GM15510 (cell line): Measurements from ENCODE around the gene TNIP1.

Source experiments
- POLR2A ChIP-seq: IDR thresholded peaks from 3 replicates; pipeline ENCODE4 v1.6.1; 2011; ENCODE audit warnings: borderline replicate concordance; ENCODE audit not compliant: insufficient read length; ENCODE audit errors: extremely low read depth

TNIP1 gene

GRCh38 chr5:151024440-151025249, 56.2 kb downstream of the TNIP1 start:
- TF ChIP-seq POLR2A: no peak

GRCh38 chr5:151023651-151024050, 57.2 kb downstream of the TNIP1 start:
- TF ChIP-seq POLR2A: no peak

- no peak for TF ChIP-seq POLR2A
Measured at GRCh38 chr5:151023047-151023615, 57.7 kb downstream of the TNIP1 start.

GRCh38 chr5:151022511-151023018, 58.3 kb downstream of the TNIP1 start:
- no peak for TF ChIP-seq POLR2A

GRCh38 chr5:151021746-151022145, 59.1 kb downstream of the TNIP1 start:
- TF ChIP-seq POLR2A: no peak

GRCh38 chr5:151020304-151021110, 60.3 kb downstream of the TNIP1 start, which contains the start of gene GPX3:
GPX3 (plus strand) TSS chr5:151020591; CDS start chr5:151020655, 64 bp downstream.
- TF ChIP-seq POLR2A: no peak

GRCh38 chr5:151019331-151019730, 61.5 kb downstream of the TNIP1 start:
- no peak for TF ChIP-seq POLR2A

- TF ChIP-seq POLR2A: no peak
Measured at GRCh38 chr5:151018846-151019245, 62.0 kb downstream of the TNIP1 start.

GRCh38 chr5:151017897-151018296, 62.9 kb downstream of the TNIP1 start:
- no peak for TF ChIP-seq POLR2A

- no peak for TF ChIP-seq POLR2A
Measured at GRCh38 chr5:151016700-151017099, 64.1 kb downstream of the TNIP1 start.

GRCh38 chr5:151015974-151016587, 64.8 kb downstream of the TNIP1 start:
- TF ChIP-seq POLR2A: no peak

- no peak for TF ChIP-seq POLR2A
Measured at GRCh38 chr5:151014680-151015343, 66.0 kb downstream of the TNIP1 start.

- no peak for TF ChIP-seq POLR2A
Measured at GRCh38 chr5:151012862-151013261, 68.0 kb downstream of the TNIP1 start.

GRCh38 chr5:151008906-151009305, 71.9 kb downstream of the TNIP1 start:
- no peak for TF ChIP-seq POLR2A
